CD4-positive, alpha-beta T cell treated with Interleukin-10 for 1 hour (primary cell): ENCODE measurements around the gene TXNDC11.
"Not testable (repeated sequence)": the region's sequence is repeated elsewhere in the genome, so short reads cannot be mapped to it uniquely, and the experiment has no call there.

Experiments used
- DNase-seq: peaks from one replicate; pipeline ENCODE4 v3.0.0-alpha.2; 2020

Gene TXNDC11, protein sequence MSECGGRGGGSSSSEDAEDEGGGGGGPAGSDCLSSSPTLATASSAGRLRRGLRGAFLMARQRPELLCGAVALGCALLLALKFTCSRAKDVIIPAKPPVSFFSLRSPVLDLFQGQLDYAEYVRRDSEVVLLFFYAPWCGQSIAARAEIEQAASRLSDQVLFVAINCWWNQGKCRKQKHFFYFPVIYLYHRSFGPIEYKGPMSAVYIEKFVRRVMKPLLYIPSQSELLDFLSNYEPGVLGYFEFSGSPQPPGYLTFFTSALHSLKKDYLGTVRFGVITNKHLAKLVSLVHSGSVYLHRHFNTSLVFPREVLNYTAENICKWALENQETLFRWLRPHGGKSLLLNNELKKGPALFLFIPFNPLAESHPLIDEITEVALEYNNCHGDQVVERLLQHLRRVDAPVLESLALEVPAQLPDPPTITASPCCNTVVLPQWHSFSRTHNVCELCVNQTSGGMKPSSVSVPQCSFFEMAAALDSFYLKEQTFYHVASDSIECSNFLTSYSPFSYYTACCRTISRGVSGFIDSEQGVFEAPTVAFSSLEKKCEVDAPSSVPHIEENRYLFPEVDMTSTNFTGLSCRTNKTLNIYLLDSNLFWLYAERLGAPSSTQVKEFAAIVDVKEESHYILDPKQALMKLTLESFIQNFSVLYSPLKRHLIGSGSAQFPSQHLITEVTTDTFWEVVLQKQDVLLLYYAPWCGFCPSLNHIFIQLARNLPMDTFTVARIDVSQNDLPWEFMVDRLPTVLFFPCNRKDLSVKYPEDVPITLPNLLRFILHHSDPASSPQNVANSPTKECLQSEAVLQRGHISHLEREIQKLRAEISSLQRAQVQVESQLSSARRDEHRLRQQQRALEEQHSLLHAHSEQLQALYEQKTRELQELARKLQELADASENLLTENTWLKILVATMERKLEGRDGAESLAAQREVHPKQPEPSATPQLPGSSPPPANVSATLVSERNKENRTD

DNA sequence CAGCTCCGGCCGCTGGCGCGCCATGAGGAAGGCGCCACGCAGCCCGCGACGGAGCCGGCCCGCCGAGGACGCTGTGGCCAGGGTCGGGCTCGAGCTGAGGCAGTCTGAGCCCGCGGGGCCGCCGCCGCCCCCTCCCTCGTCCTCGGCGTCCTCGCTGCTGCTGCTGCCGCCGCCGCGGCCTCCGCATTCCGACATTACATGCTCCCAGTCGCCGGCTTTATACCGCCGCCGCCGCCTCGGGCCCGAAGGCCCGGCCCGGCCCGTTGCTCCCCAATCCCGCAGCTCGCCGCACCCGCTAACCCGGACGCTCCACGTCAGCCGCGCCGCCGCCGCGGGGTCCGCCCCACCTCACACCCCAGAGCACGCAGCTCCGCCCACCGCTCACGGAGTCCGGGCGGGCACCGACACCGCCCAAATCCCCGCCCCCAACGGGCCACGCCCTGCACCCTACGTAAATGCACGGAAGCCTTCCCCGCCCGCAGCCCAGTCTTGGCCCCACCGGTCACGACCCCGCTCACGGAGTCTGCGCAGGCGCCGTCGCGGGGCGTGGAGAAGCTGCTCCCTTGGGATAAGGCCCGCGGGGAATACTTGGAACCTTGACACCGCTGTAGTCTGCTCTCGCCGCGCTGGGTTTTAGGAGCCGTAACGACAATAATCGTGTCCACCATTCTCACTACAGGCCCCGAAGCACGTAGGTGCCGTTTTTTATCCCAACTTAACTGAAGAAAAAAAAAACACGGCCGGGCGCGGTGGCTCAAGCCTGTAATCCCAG is at the start of gene TXNDC11:
Gene TXNDC11, minus strand, starts transcription at position 322 of the 772 bp plus-strand sequence. Its CDS starts 127 bp downstream, at position 195.
- DNase-seq, result peak; percentile 99

DNA sequence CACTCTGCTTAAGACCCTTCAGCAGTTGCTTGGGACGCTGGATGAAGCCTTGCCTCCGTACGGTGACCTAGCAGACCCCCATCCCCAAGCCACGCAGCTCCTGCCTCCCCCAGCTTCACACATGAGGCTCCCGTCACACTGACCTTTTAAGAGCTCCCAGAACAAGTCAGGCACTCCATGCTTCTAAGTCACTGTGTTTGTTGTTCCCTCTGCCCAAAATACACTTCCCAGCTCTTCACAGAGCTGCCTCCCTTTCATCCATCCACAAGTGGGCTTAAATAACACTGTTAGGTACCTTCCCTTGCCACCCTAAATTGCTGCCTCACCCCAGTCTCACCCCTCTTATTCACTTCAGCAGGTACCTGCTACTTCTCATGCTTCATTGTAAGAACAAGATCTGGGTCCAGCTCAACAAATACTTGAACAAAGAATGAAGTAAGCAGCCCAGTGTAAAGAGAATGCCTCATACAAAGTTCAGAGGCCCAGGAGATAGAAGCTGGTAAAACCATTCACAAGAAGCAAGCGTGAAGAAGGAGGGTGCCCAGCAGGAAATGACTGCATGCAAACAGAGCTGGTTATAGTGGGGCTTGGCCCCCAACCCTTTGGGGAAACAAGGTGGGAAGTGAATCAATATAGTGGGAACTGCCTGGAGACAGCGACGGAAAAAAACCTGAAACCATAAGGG is 48.6 kb upstream of the TXNDC11 start:
- no peak for DNase-seq

DNA sequence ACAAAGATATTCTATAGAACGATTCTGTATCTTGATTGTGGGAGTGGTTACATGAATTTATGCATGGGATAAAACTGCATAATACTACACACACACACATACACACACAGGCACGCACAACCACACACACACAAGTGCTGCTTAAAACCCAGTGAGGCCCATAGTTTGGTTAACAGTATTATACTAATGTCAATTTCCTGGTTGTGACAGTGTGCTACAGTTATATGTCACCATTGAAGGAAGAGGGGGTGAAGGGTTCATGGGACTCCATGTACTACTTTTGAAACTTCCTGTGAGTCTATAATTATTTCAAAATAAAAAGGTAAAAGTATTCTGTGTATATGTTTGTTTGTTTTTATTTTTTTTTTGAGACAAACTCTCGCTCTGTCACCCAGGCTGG is 46.3 kb upstream of the TXNDC11 start:
- no peak for DNase-seq

DNA sequence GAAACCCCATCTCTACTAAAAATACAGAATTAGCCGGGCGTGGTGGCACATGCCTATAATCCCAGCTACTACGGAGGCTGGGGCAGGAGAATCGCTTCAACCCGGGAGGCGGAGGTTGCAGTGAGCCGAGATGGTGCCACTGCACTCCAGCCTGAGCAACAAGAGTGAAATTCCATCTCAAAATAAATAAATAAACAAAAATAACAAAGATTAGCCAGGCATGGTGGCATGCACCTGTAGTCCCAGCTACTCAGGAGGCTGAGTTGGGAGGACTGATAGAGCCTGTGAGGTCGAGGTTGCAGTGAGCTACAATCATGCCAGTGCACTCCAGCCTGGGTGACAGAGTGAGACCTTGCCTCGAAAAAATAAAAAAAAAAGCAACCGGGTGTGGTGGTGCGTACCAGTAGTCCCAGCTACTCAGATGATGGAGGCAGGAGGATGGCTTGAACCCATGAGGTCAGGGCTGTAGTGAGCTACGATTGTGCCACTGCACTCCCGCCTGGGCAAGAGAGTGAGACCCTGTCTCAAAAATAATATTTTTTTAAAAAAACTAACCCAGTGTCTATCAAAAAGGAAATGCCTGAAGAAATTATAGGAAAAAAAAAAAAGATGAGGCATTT is 42.4 kb upstream of the TXNDC11 start:
- DNase-seq, result not testable (repeated sequence)

DNA sequence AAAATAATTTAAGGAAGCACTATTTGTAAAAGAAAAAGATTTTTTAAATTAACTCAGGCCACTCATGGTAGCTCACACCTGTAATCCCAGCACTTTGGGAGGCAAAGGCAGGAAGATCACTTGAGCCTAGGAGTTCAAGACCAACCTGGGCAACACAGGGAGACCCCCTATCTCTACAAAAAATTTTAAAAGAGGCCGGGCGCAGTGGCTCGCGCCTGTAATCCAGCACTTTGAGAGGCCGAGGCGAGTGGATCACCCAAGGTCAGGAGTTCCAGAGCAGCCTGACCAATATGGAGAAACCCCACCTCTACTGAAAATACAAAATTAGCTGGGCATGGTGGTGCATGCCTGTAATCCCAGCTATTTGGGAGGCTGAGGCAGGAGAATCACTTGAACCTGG is 41.7 kb upstream of the TXNDC11 start:
- not testable (repeated sequence) for DNase-seq

DNA sequence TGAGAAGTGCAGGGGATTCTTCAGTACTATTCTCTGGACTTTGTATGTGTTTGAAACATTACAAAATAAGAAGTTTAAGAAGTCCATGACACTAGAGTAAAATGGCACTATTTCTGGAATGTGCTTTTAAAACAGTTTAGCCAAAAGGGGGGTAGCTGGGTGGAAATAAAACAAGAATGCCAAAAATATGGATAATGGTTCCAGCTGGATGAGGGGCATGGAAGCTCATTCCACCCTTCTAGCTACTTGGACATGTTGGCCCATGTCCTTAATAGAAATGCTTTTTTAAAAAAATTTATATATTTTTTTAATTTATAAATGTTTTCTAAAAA is 41.3 kb upstream of the TXNDC11 start:
- DNase-seq, result no peak

DNA sequence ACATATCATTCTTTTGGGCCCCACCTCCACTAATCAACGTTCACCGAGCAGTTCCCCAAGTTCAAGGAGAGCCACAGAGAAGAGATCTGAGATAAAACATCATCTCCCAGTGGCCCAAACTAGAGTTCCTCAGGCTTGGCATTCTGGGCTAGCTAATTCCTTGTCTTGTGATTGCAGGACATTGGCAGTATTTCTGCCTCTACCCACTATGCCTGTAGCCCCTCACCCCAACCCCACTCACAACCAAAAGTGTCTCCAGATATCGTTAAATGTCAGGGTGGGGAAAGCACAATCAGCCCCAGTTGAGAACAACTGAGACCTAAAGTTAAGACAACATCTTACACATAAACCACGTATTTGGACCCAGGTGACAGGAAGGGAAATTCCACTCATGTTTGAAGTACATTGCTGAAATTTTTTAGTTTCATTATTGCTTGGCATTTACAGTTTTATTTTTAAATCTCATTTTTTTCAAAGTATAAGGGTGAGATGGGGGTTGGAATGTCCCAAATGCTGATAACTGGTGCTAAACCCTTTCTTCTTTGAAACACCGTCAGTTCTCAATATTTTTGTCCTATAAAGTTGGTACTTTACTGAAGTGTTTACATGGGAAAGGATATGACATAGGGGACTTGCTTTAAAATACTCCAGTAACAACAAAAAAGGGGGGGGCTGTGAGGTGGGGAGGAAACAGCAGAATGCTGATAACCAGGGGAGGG is 40.8 kb upstream of the TXNDC11 start:
- DNase-seq, result peak; percentile 87

DNA sequence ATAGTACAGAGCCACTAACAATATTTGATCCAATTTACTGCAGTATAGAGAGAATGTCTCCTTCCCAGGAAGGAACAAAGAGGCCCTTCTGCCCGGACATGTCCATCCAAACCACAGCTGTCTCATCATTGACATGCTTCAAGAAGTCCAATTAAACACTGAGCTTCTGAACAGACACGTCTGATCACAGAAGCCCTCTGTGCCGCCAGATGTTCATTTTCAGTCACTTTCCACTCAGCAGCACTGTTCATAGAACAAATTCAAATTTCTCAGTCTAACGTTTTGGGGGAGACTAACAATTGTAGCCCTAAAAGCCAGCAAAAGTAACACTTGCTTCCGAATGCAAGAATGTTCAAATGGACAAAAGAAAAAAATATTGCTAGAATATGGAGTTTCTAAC is 39.1 kb upstream of the TXNDC11 start:
- DNase-seq, result no peak

DNA sequence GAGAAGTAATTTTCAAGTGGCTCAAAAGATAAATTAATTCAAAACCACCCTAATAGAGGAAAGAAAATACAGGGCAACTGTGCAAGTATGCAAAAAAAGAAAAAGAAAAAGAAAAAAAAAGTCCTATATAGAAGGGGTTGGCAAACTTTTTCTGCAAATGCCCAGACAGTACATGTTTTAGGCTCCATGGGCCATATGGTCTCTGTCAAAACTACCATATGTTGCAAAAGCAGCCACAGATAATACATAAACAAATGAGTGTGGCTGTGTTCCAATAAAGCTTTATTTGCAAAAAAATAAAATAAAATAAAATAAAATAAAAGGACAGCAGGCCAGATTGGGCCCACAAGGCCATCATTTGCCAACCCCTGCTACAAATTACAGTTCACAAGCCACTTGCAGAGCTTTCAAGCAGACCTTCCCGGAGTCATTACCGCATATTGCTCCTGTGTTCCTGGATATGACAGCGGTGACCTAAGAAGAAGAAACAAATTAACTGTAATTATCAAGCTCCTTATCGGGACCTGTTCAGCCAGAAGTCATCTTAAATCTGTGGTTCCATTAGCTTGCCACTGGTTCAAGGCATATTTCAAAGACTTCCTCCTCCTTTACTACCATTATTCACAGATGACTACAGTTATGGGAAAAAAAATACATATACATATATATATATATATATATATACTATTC is 38.5 kb upstream of the TXNDC11 start:
- no peak for DNase-seq

DNA sequence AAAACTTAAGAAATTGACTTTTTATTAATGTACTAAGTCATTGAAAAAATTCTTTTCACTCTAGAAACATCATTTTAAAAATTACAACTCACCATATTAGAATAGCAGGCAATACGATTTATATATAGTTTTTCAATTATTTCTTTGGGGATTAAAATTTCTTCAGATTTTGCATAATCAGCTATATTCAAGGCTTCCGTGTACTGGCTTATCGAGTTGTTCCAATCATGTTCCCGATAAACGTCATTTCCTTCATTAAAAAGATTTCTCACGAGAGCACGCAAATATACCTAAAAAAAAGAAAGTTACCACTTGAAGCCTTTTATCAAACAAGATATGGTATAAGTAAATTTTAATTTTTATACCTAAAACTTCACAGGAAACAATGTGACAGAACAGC is 36.4 kb upstream of the TXNDC11 start:
- no peak for DNase-seq

DNA sequence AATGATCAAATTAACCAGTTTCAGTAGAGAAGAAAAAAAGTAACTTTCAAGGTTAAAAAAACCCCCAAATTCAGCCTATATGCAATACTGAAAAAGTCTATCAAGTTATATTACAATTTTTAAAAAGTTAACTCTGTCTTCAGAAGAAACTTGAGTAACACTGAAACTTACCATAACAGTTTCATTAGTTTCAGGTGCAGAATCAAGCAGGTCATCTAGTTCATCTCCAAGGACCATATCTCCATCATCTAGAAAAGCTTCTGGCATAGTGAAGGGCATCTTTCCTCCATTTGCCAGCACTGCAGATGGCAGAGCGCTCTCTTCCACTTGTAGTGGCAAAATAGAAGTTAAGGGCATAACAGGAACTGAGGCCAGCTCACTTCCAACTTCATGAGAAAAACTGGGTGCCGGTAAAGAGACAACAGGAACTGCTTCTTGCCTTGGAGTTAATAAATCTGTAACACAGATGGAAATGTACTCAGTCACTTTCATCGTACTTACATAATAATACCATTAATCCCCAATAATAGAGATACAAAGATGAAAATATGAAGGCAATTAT is 31.5 kb upstream of the TXNDC11 start:
- no peak for DNase-seq

DNA sequence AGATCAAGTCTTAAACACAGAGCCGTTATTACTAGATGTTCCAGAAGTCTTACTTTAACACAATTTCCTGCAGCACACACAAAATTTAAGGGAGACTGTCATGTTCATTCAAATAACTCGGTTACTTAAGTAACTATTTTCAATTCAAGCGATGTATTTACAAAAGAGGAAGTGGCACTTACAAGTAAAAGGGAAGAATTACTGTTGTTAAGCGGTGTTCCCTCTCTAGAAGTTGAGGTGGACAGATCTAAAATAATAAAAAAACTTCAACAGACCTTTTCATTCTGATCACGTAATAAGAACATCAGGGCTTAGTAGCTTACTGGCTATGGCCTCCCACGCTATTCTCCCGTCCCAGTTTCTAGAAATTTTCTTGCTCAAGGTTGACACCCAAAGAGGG is 26.2 kb upstream of the TXNDC11 start:
- DNase-seq, result no peak

DNA sequence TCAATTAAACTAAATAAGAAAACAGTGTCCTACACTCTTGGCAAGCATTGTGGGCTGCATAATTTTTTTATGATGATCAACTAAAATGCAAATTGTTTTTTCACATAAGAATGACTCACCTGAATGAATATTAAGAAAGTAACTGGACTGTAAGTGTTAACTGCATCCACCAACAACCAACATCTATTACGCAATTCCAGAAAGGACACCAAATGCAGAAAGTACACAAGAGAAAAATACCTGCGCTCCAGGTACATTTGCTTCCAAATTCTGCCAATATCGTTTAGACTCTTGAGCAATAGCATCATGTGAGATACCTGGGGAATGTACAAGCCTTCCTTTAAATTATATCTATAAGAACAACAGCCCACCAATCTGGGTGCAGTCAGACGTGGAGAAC is 19.8 kb upstream of the TXNDC11 start:
- DNase-seq, result no peak

DNA sequence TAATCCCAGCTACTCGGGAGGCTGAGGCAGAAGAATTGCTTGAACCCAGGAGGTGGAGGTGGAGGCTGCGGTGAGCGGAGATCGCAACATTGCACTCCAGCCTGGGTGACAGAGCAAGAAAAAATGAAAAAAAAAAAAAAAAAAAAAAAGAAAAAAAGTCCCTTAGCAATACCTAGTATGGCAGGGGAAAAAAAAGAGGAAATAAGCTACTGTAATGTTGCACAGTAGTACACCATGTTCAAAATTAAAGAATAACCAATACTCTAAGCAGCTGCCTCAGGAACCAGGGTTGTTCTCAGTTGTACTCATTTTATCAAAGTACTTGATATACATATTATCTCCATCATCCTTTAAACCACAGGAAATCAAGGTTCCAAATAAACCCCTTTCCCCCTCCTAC is 17.3 kb upstream of the TXNDC11 start:
- no peak for DNase-seq

DNA sequence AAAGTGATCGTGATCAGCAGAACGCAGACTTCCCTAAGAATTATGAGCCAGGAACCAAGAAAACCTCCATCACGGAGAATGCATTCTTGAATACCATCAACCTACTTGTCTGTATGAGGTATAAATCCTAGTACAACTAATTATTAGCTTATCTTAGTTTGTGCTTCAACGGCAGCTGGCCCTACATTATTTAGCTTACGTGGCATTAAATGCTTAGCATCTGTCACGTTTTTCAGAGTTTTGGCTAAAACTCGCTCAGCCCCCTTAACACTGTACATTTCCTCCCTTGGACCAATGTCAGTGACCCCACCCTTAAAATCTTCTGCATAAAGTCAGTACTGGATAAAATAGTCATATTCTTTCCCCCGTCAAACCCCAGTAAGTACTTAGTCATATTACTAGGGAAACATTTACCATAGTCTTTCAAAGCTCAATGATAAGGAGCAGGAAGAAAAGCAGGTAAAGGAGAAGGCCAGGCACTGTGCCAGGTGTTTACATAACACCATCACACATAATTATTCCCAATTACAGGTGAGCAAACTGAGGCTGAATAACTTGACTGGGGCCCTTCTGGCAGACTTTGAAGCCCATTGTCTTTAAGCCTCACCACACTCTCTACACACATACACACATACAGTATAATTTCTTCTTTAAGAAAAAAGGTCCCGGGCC is 16.6 kb upstream of the TXNDC11 start:
- no peak for DNase-seq

DNA sequence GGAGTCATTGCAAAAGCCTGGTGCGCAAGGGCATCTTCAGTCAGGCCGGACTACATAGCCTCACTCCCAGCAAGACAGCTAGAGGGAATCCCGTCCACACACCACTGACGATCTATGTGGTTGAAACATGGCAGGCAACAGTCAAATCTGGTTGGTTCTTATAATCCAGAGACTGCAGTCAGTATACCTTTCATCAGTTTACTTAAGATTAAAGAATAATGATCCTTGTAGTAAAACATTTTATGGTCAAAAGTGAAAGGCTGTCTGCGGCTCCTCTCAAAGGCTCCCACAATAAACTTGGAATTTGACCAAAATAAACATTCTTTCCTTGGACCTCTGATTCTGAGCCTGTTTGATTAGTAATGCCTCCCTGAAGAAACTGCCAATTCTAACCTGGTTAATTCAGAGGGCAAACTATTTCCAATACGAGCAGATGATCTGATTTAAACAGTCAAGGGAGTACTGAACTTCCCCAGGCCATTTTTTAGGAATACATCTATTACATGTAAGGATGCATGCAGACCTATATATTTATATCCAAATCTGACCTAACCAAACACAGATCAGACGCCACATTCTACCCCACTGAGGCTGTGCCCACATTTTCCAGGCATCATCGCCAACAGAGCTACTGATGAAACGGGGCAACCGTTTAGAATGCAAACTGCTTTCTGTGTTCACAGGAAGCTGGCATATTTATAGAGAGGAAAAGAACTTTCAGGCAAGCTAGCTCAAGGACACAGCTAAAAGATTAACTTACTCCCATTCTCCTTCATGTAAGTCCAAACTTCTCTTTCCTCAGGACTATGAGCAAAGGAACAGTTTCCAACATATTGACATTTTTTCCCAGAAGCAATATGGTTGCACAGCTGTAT is 15.3 kb upstream of the TXNDC11 start:
- DNase-seq, result no peak

DNA sequence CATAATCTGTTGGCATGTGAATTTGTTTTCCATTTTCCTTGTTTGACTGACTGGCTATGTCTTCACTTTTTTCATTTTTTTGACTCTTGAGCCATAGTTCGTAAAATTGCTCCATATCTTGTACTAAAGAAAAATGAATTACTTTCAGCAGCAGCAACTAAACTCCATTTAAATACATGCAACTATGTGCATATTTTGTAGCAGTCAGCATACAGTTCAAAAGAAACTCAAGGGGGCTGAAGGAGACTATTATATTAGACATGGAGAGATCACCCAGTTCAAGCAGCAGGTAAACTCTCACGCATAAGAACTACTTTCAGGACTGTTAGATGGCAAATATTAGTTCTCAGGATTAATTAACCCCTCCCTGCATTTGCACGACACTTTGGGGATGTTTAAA is 13.6 kb upstream of the TXNDC11 start:
- DNase-seq, result no peak

DNA sequence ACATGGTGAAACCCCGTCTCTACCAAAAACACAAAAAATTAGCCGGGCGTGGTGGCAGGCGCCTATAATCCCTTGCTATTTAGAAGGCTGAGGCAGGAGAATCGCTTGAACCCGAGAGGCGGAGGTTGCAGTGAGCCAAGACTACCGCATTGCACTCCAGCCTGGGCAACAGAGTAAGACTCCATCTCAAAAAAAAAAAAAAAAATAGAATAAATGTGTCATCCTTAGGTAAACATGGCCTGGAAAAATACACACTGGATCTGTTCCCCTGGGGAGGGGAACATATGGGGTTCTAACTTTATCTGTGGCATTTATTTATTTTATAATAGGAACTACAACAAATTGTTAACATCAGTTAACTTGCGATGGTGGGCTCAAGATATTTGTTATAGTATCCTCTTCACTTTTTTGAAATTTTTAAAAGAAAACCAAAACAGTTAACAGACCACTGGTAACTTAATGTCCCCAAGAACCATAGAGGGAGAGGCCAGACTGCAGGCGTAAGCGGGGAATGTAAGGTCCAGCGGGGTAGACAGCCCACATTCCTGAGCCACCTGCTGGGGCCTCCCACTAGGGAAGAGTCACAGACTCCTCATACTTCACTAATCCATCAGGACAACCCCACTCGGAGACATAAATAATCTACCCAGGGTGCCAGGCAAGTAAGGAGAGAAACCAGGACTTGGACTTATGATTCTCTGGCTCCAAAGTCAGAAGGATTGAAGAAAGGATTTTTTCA is 12.5 kb upstream of the TXNDC11 start:
- DNase-seq, result no peak
